T-cell (primary cell): ENCODE data around the gene LHCGR. TPM values are rescaled to one million over a fixed set of nuclear protein-coding genes. Genes with fewer than 3 reads are reported as not detected.

Source experiments
- ATAC-seq, 4 experiments: fragments of 200-7000 bp in 3 of 4; fragments of 150-1000 bp in 1 of 4; cut with Tn5 transposase; replicated peaks in 1 of 4; 1 replicate in 3 of 4; 2 replicates in 1 of 4; pipeline ENCODE4 v1.10.0; 2021; ENCODE audit warnings: moderate library complexity in 3 of 4, mild to moderate bottlenecking in 2 of 4, moderate number of reproducible peaks in 1 of 4
- CTCF ChIA-PET, 2 donors: fragments of 300-600 bp; sonication (Branson Sonifier 250); formaldehyde crosslinking; loops; one replicate each; lab custom pipeline; 2022; ENCODE audit warnings: antibody characterized with exemption in 2 of 2; lab: Charles Lee
- POLR2A ChIA-PET, 2 donors: fragments of 300-600 bp; sonication (Branson Sonifier 250); formaldehyde crosslinking; loops; one replicate each; lab custom pipeline; 2022; ENCODE audit warnings: antibody characterized with exemption in 2 of 2; lab: Charles Lee
- DNase-seq, 35 experiments: peaks; one replicate each; pipeline versions ENCODE4 v3.0.0 to v3.0.0-alpha.2; 2013 to 2023
- H3K27ac ChIP-seq: one replicate; pipeline ENCODE4 v1.5.1; 2013; ENCODE audit warnings: low read length
- H3K27me3 ChIP-seq, 2 experiments: replicated peaks in 1 of 2; 1 replicate in 1 of 2; 2 replicates in 1 of 2; pipeline versions ENCODE4 v1.6.1 to v1.7.0; 2013; ENCODE audit warnings: low read length in 1 of 2, mixed read lengths in 1 of 2; ENCODE audit not compliant: control insufficient read depth in 2 of 2, insufficient read depth in 2 of 2; ENCODE audit errors: extremely low read depth in 1 of 2
- H3K36me3 ChIP-seq, 2 donors: 1 replicate in 1 of 2; 2 replicates in 1 of 2; pipeline versions ENCODE4 v1.6.1 to v1.7.0; 2013; ENCODE audit warnings: low read length in 1 of 2; ENCODE audit not compliant: control insufficient read depth in 2 of 2, insufficient read depth in 1 of 2; ENCODE audit errors: extremely low read depth in 1 of 2
- H3K4me1 ChIP-seq, 2 experiments: 1 replicate in 1 of 2; 2 replicates in 1 of 2; pipeline versions ENCODE4 v1.6.1 to v1.7.0; 2013; ENCODE audit warnings: low read length in 2 of 2, mixed read lengths in 1 of 2; ENCODE audit not compliant: insufficient read depth in 2 of 2, control insufficient read depth in 1 of 2; ENCODE audit errors: extremely low read depth in 1 of 2
- H3K4me3 ChIP-seq, 2 donors: 1 replicate in 1 of 2; 2 replicates in 1 of 2; pipeline versions ENCODE4 v1.5.1 to v1.7.0; 2013; ENCODE audit warnings: mild to moderate bottlenecking in 2 of 2, low read length in 1 of 2, moderate library complexity in 1 of 2; ENCODE audit not compliant: control insufficient read depth in 1 of 2; ENCODE audit errors: extremely low read depth in 1 of 2
- H3K9me3 ChIP-seq: 2 replicates; pipeline ENCODE4 v1.7.0; 2013
- H3K27ac Mint-ChIP-seq, 2 donors: one replicate each; pipeline ENCODE4 v1.8.0; 2020 to 2021; ENCODE audit warnings: mild to moderate bottlenecking in 2 of 2, mixed read lengths in 2 of 2
- H3K27me3 Mint-ChIP-seq, 2 donors: one replicate each; pipeline ENCODE4 v1.8.0; 2021 to 2022; ENCODE audit warnings: mixed read lengths in 2 of 2
- H3K36me3 Mint-ChIP-seq: one replicate; pipeline ENCODE4 v1.8.0; 2021; ENCODE audit warnings: mixed read lengths
- H3K4me1 Mint-ChIP-seq, 3 donors: one replicate each; pipeline ENCODE4 v1.8.0; 2020 to 2022; ENCODE audit warnings: mixed read lengths in 3 of 3, mild to moderate bottlenecking in 1 of 3
- H3K4me3 Mint-ChIP-seq, 3 donors: one replicate each; pipeline ENCODE4 v1.8.0; 2020 to 2022; ENCODE audit warnings: mild to moderate bottlenecking in 3 of 3, mixed read lengths in 3 of 3, moderate library complexity in 3 of 3
- H3K9me3 Mint-ChIP-seq, 3 donors: one replicate each; pipeline ENCODE4 v1.8.0; 2020 to 2022; ENCODE audit warnings: mixed read lengths in 3 of 3
- WGBS: methylation state at CpG from one replicate; pipeline ENCODE4 v1.1.5; 2013; ENCODE audit warnings: missing lambda C conversion rate; ENCODE audit not compliant: insufficient coverage; 5-methylcytosine and 5-hydroxymethylcytosine counted together
- total RNA-seq, 35 experiments: library from RNA in 6 of 35; stranded (reverse) in 6 of 35; fragments of 120-200 nt in 1 of 35; gene quantifications; one replicate each; pipeline versions ENCODE4 v1.2.1 to v1.2.4 and lab custom pipeline; 2013 to 2026

The LHCGR gene
- total RNA-seq, 5 donors from 2014 or later (not counting 1 experiment from before 2014, with no cell fraction given): not detected

DNA sequence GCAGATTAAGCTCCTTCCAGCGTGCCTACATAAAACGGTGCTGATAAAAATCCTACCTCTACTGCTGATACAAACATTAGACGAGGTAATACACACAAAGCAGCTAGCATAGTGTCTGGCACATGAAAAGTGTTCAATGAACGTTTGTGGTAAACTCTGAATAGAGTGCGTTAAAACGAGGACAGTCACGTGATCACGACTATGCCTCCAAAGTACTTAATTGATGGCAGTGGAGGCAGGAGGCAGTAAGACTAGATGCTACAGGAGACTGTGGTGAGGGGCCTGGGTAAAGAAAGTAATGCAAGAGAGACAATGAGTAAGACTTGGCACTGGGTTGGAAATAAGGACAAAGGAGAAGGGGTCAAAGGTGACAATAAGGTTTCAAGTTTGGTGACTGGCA, 32.1 kb upstream of the LHCGR start:
- H3K4me3 Mint-ChIP-seq: no peak overlapping the region
- 95% methylated on average over 5 of the region's 8 CpGs for WGBS
- Histone ChIP-seq H3K4me1 (no peaks in the 10 kb centered on the region), H3K4me3 (no peak overlapping the region), H3K27me3 (no peaks in the 10 kb centered on the region), H3K9me3 (no peaks in the 10 kb centered on the region), H3K27ac (no peak overlapping the region), H3K36me3 (no peaks in the 10 kb centered on the region)
- DNase-seq (no peak), ATAC-seq (no peak)
- no peaks in the 10 kb centered on the region for H3K4me1 Mint-ChIP-seq
- H3K36me3 Mint-ChIP-seq: no peaks in the 10 kb centered on the region
- peaks cover 0 to 4% (median 0%) of the 10 kb centered on the region in 3 donors for H3K9me3 Mint-ChIP-seq
- POLR2A ChIA-PET: no interaction called here
- CTCF ChIA-PET: no interaction called here
- peaks cover 0 to 2% of the 10 kb centered on the region in 2 donors for H3K27me3 Mint-ChIP-seq
- H3K27ac Mint-ChIP-seq: no peak overlapping the region

DNA sequence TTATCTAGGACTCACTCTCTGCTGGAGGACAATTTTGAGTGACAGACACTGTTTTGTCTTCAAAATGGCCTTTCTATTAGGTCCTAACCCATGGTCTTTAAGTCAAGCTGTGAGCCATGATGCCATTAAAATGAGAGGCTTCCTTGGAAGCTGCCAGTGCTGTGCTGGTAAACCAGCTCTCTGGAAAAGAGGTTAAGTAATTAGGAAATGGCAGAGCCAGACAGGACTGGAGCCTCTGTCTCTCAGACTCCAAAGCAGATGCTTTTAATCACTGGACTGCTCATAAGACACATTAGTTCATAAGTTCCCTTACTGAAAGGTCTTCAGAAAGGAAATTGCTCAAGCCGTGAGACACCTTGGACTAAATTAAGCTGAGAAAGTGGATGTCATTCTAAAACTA, 25.8 kb upstream of the LHCGR start:
- CTCF ChIA-PET: interaction anchor here in 1 of 2 donors (0.5 to 0.6 kb wide), 2 partner anchors 207 to 350 kb away, joined by 3 read pairs; no protein-coding TSS in a partner anchor
- Mint-ChIP-seq H3K36me3 (no peaks in the 10 kb centered on the region), H3K9me3 (no peaks in the 10 kb centered on the region), H3K4me3 (no peak overlapping the region), H3K4me1 (no peaks in the 10 kb centered on the region), H3K27ac (no peak overlapping the region), H3K27me3 (no peaks in the 10 kb centered on the region)
- Histone ChIP-seq H3K27me3 (no peaks in the 10 kb centered on the region), H3K36me3 (no peaks in the 10 kb centered on the region), H3K27ac (no peak overlapping the region), H3K4me3 (no peak overlapping the region), H3K4me1 (no peaks in the 10 kb centered on the region), H3K9me3 (no peaks in the 10 kb centered on the region)
- POLR2A ChIA-PET: no interaction called here
- DNase-seq: no peak
- ATAC-seq: no peak
- WGBS: no CpG with 5 or more reads among the region's 1 CpG

DNA sequence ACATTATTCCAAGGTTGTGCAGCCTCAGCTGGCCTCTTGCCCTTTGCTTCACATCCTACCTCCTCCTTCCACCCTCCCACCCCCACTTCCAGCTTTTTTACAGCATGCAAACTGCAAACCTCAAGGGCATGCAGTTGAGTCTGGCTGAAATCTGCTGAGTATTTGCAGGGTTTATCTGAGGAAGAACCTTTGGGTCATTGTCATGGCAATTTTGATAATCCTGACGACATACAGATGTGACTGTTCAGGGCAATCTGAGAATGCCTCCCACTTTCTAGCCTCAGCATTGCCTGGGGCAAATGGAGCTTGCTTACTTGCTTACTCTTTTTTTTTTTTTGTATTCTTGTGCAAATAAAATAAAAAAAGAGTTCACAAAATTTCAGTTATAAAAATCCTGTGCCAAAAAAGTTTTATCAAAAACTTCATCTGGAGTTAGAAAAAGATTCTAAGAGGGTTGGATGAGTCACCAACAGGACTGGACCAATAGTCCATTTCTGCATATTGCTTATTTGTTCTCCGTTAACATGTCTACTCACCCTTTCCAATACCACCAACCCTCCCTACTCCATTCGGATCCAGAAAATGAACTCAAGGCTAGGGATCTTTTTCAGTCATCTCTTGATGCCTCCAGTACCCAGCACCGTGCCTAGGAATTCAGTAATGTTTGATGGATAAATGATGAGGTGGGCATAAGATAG, 23.6 kb upstream of the LHCGR start:
- no peak overlapping the region for H3K4me3 ChIP-seq
- POLR2A ChIA-PET: no interaction called here
- Mint-ChIP-seq H3K4me3 (no peak overlapping the region), H3K27ac (no peak overlapping the region), H3K36me3 (no peaks in the 10 kb centered on the region), H3K4me1 (no peaks in the 10 kb centered on the region), H3K9me3 (no peaks in the 10 kb centered on the region), H3K27me3 (no peaks in the 10 kb centered on the region)
- no peaks in the 10 kb centered on the region for H3K4me1 ChIP-seq
- DNase-seq: no peak
- H3K36me3 ChIP-seq: no peaks in the 10 kb centered on the region
- no peaks in the 10 kb centered on the region for H3K27me3 ChIP-seq
- no peaks in the 10 kb centered on the region for H3K9me3 ChIP-seq
- ATAC-seq: no peak
- 73% methylated on average over 2 of the region's 4 CpGs for WGBS
- CTCF ChIA-PET: no interaction called here
- no peak overlapping the region for H3K27ac ChIP-seq

DNA sequence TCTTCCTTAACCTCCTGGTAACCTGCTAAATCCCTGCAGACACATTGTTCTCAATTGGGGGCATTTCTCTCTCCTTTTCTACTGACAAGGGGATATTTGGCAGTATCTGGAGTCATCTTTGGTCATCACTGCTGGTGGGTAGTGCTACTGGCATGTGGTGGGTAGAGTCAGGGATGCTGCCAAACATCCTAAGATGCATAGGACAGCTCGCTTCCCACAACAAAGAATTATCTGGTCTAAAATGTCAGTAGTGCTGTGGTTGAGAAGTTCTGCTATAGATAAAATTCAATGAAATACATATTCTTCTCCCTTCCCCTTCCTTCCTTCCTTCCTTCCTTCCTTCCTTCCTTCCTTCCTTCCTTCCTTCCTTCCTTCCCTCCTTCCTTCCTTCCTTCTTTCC, 18.7 kb upstream of the LHCGR start:
- POLR2A ChIA-PET: no interaction called here
- no peaks in the 10 kb centered on the region for H3K9me3 ChIP-seq
- no peaks in the 10 kb centered on the region for H3K36me3 ChIP-seq
- Mint-ChIP-seq H3K4me1 (no peaks in the 10 kb centered on the region), H3K4me3 (no peak overlapping the region), H3K27ac (peak overlapping the region in 1 of 2 donors; percentile 7), H3K36me3 (no peaks in the 10 kb centered on the region), H3K27me3 (peaks cover 7 to 10% of the 10 kb centered on the region in 2 donors), H3K9me3 (peaks cover 0 to 4% (median 0%) of the 10 kb centered on the region in 3 donors)
- H3K27ac ChIP-seq: no peak overlapping the region
- no peaks in the 10 kb centered on the region for H3K4me1 ChIP-seq
- CTCF ChIA-PET: no interaction called here
- H3K27me3 ChIP-seq: peaks cover 0 to 2% of the 10 kb centered on the region in 2 experiments
- DNase-seq: no peak
- no peak overlapping the region for H3K4me3 ChIP-seq
- ATAC-seq: no peak
- WGBS: no CpG with 5 or more reads among the region's 1 CpG

DNA sequence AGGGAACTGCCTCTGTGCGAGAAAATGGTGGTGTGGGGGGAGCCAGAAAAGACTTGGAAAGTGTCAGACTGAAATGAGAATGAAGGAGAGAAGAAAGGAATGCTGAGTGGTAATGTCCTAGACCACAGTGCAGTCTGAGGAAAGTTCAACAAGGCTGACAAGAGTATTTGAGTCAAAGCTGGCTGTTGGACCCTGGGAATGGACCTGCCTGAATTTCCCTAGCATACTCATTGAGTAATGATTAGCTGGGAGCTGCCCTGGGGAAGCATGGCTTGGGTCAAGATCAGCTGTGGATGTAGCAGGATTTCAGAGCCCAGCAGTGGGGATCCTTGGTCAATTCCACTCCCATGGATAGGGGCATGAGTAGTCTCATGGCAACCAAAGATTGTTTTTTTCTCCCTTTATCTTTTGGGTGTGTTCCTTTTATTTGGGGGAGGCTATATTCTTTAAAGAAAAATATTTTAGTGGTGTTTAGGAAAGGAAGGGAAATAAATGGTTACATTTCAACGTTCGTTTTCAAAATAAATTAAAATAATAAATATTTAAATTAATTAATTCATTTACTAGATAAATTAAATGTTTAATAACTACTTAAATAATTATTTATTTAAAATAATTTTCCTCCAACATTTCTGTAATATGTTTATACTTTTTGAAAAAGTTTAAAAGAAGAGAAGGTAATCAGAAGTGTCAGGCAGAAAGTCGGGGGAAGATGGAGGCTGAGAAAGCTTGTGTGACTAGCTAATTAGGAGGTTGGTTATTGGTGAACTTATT, 15.9 kb upstream of the LHCGR start:
- Mint-ChIP-seq H3K4me3 (no peak overlapping the region), H3K9me3 (peaks cover 0 to 12% (median 2%) of the 10 kb centered on the region in 3 donors), H3K27me3 (peaks cover 20 to 28% of the 10 kb centered on the region in 2 donors), H3K36me3 (no peaks in the 10 kb centered on the region), H3K4me1 (no peaks in the 10 kb centered on the region), H3K27ac (no peak overlapping the region)
- Histone ChIP-seq H3K4me3 (no peak overlapping the region), H3K36me3 (no peaks in the 10 kb centered on the region), H3K27ac (no peak overlapping the region), H3K4me1 (no peaks in the 10 kb centered on the region), H3K9me3 (no peaks in the 10 kb centered on the region), H3K27me3 (peaks cover 0 to 12% of the 10 kb centered on the region in 2 experiments)
- ATAC-seq: no peak
- DNase-seq: no peak
- POLR2A ChIA-PET: no interaction called here
- CTCF ChIA-PET: no interaction called here
- 75% methylated on average over 2 of the region's 4 CpGs for WGBS

DNA sequence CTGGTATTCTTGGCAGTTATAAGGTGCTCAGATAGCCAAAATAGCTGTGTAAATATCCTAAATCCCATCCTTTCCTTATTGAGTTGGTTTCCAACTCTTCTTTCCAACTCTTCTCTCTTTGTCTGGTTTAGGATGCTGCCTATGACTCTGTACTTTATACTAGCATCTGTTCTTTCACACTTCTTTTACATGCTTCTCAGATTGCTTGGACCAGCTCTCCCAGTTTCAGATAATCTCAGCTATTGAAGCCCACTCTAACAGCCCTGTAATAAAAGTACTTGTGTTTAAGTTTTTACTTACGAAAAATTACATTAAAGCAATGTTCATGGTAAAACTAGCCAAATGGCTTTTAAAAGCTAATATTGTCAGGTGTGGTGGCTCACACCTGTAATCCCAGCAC, 14.7 kb upstream of the LHCGR start:
- Histone ChIP-seq H3K4me1 (no peaks in the 10 kb centered on the region), H3K9me3 (no peaks in the 10 kb centered on the region), H3K27ac (no peak overlapping the region), H3K4me3 (no peak overlapping the region), H3K27me3 (peaks cover 0 to 12% of the 10 kb centered on the region in 2 experiments), H3K36me3 (no peaks in the 10 kb centered on the region)
- ChIA-PET POLR2A (no interaction called here), CTCF (no interaction called here)
- Mint-ChIP-seq H3K27ac (no peak overlapping the region), H3K27me3 (peaks cover 20 to 30% of the 10 kb centered on the region in 2 donors), H3K36me3 (no peaks in the 10 kb centered on the region), H3K4me1 (no peaks in the 10 kb centered on the region), H3K4me3 (no peak overlapping the region), H3K9me3 (peaks cover 0 to 16% (median 5%) of the 10 kb centered on the region in 3 donors)
- DNase-seq: no peak
- 75% methylated on average over 1 of the region's 1 CpG for WGBS
- ATAC-seq: no peak
